Mesenchymal stem cell (in vitro differentiated cells and primary cell): Measurements from ENCODE around the gene DBP.

Source experiments
- DNase-seq: peaks from one replicate; pipeline ENCODE4 v3.0.0-alpha.2; 2013
- H2AFZ ChIP-seq: one replicate; pipeline ENCODE4 v1.6.1; 2013; ENCODE audit warnings: low read depth, mild to moderate bottlenecking, control low read depth, inconsistent platforms, low read length, moderate library complexity
- H2AK5ac ChIP-seq: 2 replicates; pipeline ENCODE4 v1.6.1; 2013; ENCODE audit warnings: low read length, moderate library complexity, mild to moderate bottlenecking, inconsistent platforms; ENCODE audit not compliant: severe bottlenecking
- H2BK120ac ChIP-seq: one replicate; pipeline ENCODE4 v1.6.1; 2013; ENCODE audit warnings: low read depth, mild to moderate bottlenecking, inconsistent platforms, low read length, moderate library complexity
- H2BK12ac ChIP-seq, 2 experiments: one replicate each; pipeline ENCODE4 v1.6.1; 2013; ENCODE audit warnings: inconsistent platforms in 2 of 2, low read length in 2 of 2, mild to moderate bottlenecking in 2 of 2, moderate library complexity in 2 of 2, control low read depth in 1 of 2
- H2BK15ac ChIP-seq: one replicate; pipeline ENCODE4 v1.6.1; 2013; ENCODE audit warnings: mild to moderate bottlenecking, low read depth, inconsistent platforms; ENCODE audit not compliant: poor library complexity, severe bottlenecking
- H2BK5ac ChIP-seq: 2 replicates; pipeline ENCODE4 v1.6.1; 2013; ENCODE audit warnings: low read depth, mild to moderate bottlenecking, low read length, control low read depth, inconsistent platforms; ENCODE audit not compliant: poor library complexity, severe bottlenecking
- H3K14ac ChIP-seq, 2 experiments: one replicate each; pipeline ENCODE4 v1.6.1; 2013; ENCODE audit warnings: inconsistent platforms in 2 of 2, low read length in 2 of 2, control low read depth in 1 of 2, mild to moderate bottlenecking in 1 of 2, moderate library complexity in 1 of 2
- H3K18ac ChIP-seq, 2 experiments: one replicate each; pipeline ENCODE4 v1.6.1; 2013; ENCODE audit warnings: inconsistent platforms in 2 of 2, low read length in 2 of 2, control low read depth in 1 of 2, low read depth in 1 of 2, mild to moderate bottlenecking in 1 of 2
- H3K23ac ChIP-seq, 2 experiments: one replicate each; pipeline ENCODE4 v1.6.1; 2013; ENCODE audit warnings: inconsistent platforms in 2 of 2, low read length in 2 of 2, mild to moderate bottlenecking in 2 of 2, moderate library complexity in 2 of 2, control low read depth in 1 of 2
- H3K27ac ChIP-seq: 2 replicates; pipeline ENCODE4 v1.5.1; 2013; ENCODE audit warnings: mild to moderate bottlenecking, moderate library complexity, low read length, control low read depth, inconsistent platforms; ENCODE audit not compliant: poor library complexity, severe bottlenecking
- H3K27me3 ChIP-seq, 2 experiments: 2 replicates each; pipeline versions ENCODE4 v1.6.1 to v1.7.0; 2013; ENCODE audit warnings: low read length in 2 of 2, mild to moderate bottlenecking in 2 of 2, moderate library complexity in 2 of 2, control low read depth in 1 of 2, inconsistent platforms in 1 of 2; ENCODE audit not compliant: control insufficient read depth in 1 of 2, insufficient read depth in 1 of 2
- H3K36me3 ChIP-seq, 2 experiments: 2 replicates each; pipeline versions ENCODE4 v1.6.1 to v1.7.0; 2013; ENCODE audit warnings: low read length in 2 of 2, control low read depth in 1 of 2, inconsistent platforms in 1 of 2, low read depth in 1 of 2, mild to moderate bottlenecking in 1 of 2; ENCODE audit not compliant: insufficient read depth in 2 of 2, control insufficient read depth in 1 of 2
- H3K4ac ChIP-seq, 2 experiments: one replicate each; pipeline ENCODE4 v1.6.1; 2013; ENCODE audit warnings: inconsistent platforms in 2 of 2, low read length in 2 of 2, mild to moderate bottlenecking in 2 of 2, moderate library complexity in 2 of 2, control low read depth in 1 of 2, low read depth in 1 of 2
- H3K4me1 ChIP-seq: 2 replicates; pipeline ENCODE4 v1.6.1; 2013; ENCODE audit warnings: low read depth, low read length, control low read depth; ENCODE audit not compliant: control insufficient read depth, insufficient read depth
- H3K4me2 ChIP-seq: 2 replicates; pipeline ENCODE4 v1.6.1; 2013; ENCODE audit warnings: low read length, mild to moderate bottlenecking, inconsistent platforms; ENCODE audit not compliant: poor library complexity, severe bottlenecking
- H3K4me3 ChIP-seq, 2 experiments: 2 replicates each; pipeline versions ENCODE4 v1.5.1 to v1.7.0; 2013; ENCODE audit warnings: low read length in 2 of 2, mild to moderate bottlenecking in 2 of 2, control low read depth in 1 of 2, low read depth in 1 of 2; ENCODE audit not compliant: insufficient read depth in 1 of 2
- H3K79me1 ChIP-seq: replicated peaks from 2 replicates; pipeline ENCODE4 v1.6.1; 2013; ENCODE audit warnings: mild to moderate bottlenecking, control low read depth, low read length, inconsistent platforms; ENCODE audit not compliant: poor library complexity, severe bottlenecking
- H3K9ac ChIP-seq: 2 replicates; pipeline ENCODE4 v1.7.0; 2013; ENCODE audit warnings: mild to moderate bottlenecking, low read length, moderate library complexity
- H3K9me3 ChIP-seq: 2 replicates; pipeline ENCODE4 v1.7.0; 2013; ENCODE audit warnings: mild to moderate bottlenecking, low read length; ENCODE audit not compliant: control insufficient read depth
- H4K8ac ChIP-seq: one replicate; pipeline ENCODE4 v1.6.1; 2013; ENCODE audit warnings: inconsistent platforms, mild to moderate bottlenecking, low read length, moderate library complexity
- H4K91ac ChIP-seq: one replicate; pipeline ENCODE4 v1.6.1; 2013; ENCODE audit warnings: mild to moderate bottlenecking, low read length, inconsistent platforms
- WGBS: methylation state at CpG from one replicate; pipeline ENCODE4 v1.1.7; 2013; ENCODE audit warnings: mixed read lengths; 5-methylcytosine and 5-hydroxymethylcytosine counted together

Gene DBP

DNA sequence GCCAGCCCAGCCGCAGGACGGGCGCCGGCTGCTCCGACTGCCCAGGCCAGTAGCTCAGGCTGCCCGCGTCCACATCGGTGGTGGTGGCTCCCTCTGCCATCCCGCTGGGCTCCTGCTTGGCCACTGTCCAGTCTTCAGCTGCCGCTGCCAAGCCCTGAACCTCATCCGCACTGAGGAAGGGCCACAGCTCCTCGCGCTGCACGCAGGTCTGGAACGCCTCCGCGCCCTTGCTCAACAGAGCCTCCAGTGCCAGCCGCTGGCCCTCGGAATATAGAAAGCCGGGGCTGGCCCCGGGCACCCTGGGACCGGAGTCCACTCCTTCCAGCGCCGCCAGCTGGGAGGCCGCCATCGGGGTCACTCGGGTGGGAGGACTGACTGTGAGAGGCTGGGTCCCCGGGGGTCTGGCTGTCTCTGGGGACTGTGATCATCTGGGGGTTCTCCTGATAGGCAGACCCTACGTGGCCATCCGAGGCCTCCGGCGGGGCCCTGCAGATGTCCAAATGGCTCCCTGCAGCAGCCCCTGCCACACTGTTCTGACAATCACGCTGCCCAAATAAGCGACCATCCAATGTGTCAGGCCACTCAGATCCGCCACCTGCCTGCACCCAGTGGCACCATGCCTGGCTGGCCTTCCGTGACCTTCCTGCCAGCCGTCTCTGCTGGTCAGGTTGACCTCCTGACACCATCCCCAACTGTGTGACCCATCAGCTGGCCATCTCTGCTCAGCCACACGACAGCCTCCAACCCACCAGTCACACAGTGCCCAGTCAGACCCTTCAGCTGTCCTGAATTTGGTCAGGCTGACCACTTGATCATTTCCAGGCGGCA is 23.9 kb downstream of the DBP start:
- Histone ChIP-seq H3K9ac (no peak overlapping the region), H3K4me1 (peaks cover 34% of the 10 kb centered on the region), H2BK5ac (no peak overlapping the region), H2BK15ac (no peak overlapping the region), H3K14ac (no peak overlapping the region), H3K18ac (peak overlapping the region in 1 of 2 experiments; percentile 11), H3K79me1 (no peaks in the 10 kb centered on the region), H3K23ac (peak overlapping the region in 1 of 2 experiments; percentile 87), H3K4ac (no peak overlapping the region), H4K91ac (no peak overlapping the region), H3K27ac (no peak overlapping the region), H2AFZ (no peak overlapping the region), H3K4me3 (no peak overlapping the region), H3K36me3 (peaks cover 29 to 57% of the 10 kb centered on the region in 2 experiments), H3K9me3 (no peaks in the 10 kb centered on the region), H2AK5ac (no peak overlapping the region), H3K27me3 (no peaks in the 10 kb centered on the region), H2BK120ac (no peak overlapping the region), H3K4me2 (no peak overlapping the region), H2BK12ac (no peak overlapping the region), H4K8ac (no peak overlapping the region)
- 93% methylated on average over 39 of the region's 39 CpGs for WGBS
- DNase-seq: no peak

DNA sequence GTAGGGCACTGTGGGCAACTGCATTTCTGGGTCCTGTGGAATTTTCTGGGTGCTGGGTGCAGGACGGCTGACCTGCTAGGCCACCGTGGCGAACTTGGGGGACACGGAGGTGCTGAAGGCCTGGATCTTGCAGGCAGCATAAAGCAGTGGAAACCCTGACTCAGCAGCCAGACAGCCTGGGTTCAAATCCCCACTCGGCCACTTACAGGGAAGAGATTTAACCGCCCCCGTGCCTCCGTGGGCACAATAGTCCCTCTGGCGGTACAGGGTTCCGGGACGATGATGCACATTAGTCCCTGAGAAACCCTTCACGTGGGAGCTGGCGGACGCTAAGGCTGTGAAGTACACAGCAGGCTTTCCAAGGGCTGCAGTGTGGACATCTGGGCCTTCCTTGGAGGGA is 25.3 kb downstream of the DBP start:
- Histone ChIP-seq H2BK120ac (no peak overlapping the region), H2AFZ (no peak overlapping the region), H3K23ac (no peak overlapping the region), H3K27ac (no peak overlapping the region), H2AK5ac (no peak overlapping the region), H4K8ac (no peak overlapping the region), H3K9ac (no peak overlapping the region), H3K4me1 (peaks cover 26% of the 10 kb centered on the region), H3K27me3 (no peaks in the 10 kb centered on the region), H2BK12ac (no peak overlapping the region), H3K4me3 (no peak overlapping the region), H4K91ac (no peak overlapping the region), H3K9me3 (no peaks in the 10 kb centered on the region), H2BK15ac (no peak overlapping the region), H3K79me1 (no peaks in the 10 kb centered on the region), H3K4me2 (no peak overlapping the region), H3K14ac (no peak overlapping the region), H3K36me3 (peaks cover 22 to 48% of the 10 kb centered on the region in 2 experiments), H3K18ac (no peak overlapping the region), H3K4ac (no peak overlapping the region), H2BK5ac (no peak overlapping the region)
- DNase-seq: no peak
- WGBS: 98% methylated on average over 14 of the region's 14 CpGs

DNA sequence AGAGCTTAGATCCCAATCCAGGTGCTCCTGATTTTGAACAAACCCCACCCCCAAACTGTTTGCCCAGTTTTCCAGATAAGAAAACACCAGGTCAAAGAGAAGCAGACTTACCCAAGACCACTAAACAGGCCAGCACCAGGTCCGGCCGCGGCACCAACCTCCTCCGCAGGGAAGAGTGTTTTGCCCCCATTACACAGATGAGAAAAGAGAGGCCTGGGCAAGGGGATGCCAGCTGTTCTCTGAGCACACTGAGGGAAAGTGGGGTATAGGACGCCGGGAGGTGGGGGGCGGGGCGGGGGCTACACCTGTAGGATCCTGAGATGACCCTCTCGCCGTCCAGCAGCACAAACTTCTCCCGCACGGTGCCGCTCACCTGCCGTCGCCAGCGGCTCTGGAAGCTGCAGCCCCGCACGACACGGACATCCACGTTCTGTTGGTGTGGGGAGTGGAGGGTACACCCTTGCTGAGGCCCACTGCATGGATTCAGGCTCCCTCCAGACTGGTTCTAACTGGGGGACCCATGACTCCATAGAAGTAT is 27.5 kb downstream of the DBP start:
- 96% methylated on average over 20 of the region's 20 CpGs for WGBS
- H3K9ac ChIP-seq: no peak overlapping the region
- H3K18ac ChIP-seq: no peak overlapping the region
- H3K27ac ChIP-seq: no peak overlapping the region
- H2AK5ac ChIP-seq: no peak overlapping the region
- no peak overlapping the region for H2BK15ac ChIP-seq
- peaks cover 6% of the 10 kb centered on the region for H3K4me1 ChIP-seq
- no peak overlapping the region for H4K8ac ChIP-seq
- H2AFZ ChIP-seq: no peak overlapping the region
- DNase-seq: no peak
- no peaks in the 10 kb centered on the region for H3K9me3 ChIP-seq
- peaks cover 0 to 26% of the 10 kb centered on the region in 2 experiments for H3K36me3 ChIP-seq
- H3K4me2 ChIP-seq: no peak overlapping the region
- no peaks in the 10 kb centered on the region for H3K79me1 ChIP-seq
- H2BK12ac ChIP-seq: no peak overlapping the region
- no peak overlapping the region for H3K4ac ChIP-seq
- no peak overlapping the region for H2BK120ac ChIP-seq
- H3K14ac ChIP-seq: no peak overlapping the region
- H3K23ac ChIP-seq: no peak overlapping the region
- H2BK5ac ChIP-seq: no peak overlapping the region
- no peaks in the 10 kb centered on the region for H3K27me3 ChIP-seq
- no peak overlapping the region for H4K91ac ChIP-seq
- H3K4me3 ChIP-seq: no peak overlapping the region

GRCh38 chr19:48608798-48609263 is 28.3 kb downstream of the DBP start:
- Histone ChIP-seq H3K9me3 (no peaks in the 10 kb centered on the region), H2BK15ac (peak overlapping the region; percentile 3), H2BK5ac (no peak overlapping the region), H3K27ac (no peak overlapping the region), H3K79me1 (no peaks in the 10 kb centered on the region), H3K14ac (no peak overlapping the region), H4K8ac (peak overlapping the region; percentile 85), H3K4me2 (peak overlapping the region; percentile 5), H3K23ac (no peak overlapping the region), H2AFZ (no peak overlapping the region), H4K91ac (no peak overlapping the region), H3K4me3 (peak overlapping the region in 1 of 2 experiments; percentile 22), H3K4ac (no peak overlapping the region), H2BK120ac (no peak overlapping the region), H3K18ac (no peak overlapping the region), H3K36me3 (peaks cover 0 to 18% of the 10 kb centered on the region in 2 experiments), H2BK12ac (no peak overlapping the region), H3K27me3 (no peaks in the 10 kb centered on the region), H2AK5ac (no peak overlapping the region), H3K9ac (peak overlapping the region; percentile 60), H3K4me1 (no peaks in the 10 kb centered on the region)
- no peak for DNase-seq
- 50% methylated on average over 5 of the region's 9 CpGs for WGBS
